Right renal cortex interstitium (tissue), 3 donors: ENCODE measurements around the gene TRAPPC11. TPM values are rescaled to one million over a fixed set of nuclear protein-coding genes. Genes with fewer than 3 reads are reported as not detected.
"Not testable (repeated sequence)": the region's sequence is repeated elsewhere in the genome, so short reads cannot be mapped to it uniquely, and the experiment has no call there.

ENCODE experiments used
- DNase-seq, 3 donors: peaks; one replicate each; pipeline ENCODE4 v3.0.0-alpha.2; 2013; ENCODE audit warnings: low read depth in 3 of 3, low spot score in 2 of 3
- polyA plus RNA-seq, 3 donors: library from polyadenylated mRNA; unstranded; fragments of 120-200 nt; gene quantifications; one replicate each; pipeline ENCODE4 v1.2.1, GENCODE V29; 2013; ENCODE audit not compliant: insufficient read length in 3 of 3

TRAPPC11 gene
- polyA plus RNA-seq, 3 donors = 34.7 to 38.1 (median 36.6) TPM

DNA sequence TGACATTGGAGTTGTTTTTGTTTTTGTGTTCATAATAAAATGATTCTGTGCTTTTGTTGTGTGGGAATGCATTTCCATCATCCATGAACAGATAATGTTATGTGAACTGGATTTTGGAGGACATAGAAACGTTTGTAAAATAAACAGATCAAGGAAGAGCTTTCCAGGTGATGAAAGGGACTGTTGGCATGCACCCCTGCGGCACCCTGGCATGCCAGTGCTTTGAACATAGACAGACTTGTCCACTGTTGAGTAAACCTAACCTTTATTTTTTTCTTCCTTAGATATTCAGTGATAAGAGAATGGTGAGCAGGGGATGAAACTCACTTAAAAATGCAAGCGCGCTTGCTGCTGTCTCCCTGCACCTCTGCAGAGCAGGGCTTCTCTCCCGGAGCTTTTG, 59.8 kb downstream of the TRAPPC11 start:
- DNase-seq = no peak

DNA sequence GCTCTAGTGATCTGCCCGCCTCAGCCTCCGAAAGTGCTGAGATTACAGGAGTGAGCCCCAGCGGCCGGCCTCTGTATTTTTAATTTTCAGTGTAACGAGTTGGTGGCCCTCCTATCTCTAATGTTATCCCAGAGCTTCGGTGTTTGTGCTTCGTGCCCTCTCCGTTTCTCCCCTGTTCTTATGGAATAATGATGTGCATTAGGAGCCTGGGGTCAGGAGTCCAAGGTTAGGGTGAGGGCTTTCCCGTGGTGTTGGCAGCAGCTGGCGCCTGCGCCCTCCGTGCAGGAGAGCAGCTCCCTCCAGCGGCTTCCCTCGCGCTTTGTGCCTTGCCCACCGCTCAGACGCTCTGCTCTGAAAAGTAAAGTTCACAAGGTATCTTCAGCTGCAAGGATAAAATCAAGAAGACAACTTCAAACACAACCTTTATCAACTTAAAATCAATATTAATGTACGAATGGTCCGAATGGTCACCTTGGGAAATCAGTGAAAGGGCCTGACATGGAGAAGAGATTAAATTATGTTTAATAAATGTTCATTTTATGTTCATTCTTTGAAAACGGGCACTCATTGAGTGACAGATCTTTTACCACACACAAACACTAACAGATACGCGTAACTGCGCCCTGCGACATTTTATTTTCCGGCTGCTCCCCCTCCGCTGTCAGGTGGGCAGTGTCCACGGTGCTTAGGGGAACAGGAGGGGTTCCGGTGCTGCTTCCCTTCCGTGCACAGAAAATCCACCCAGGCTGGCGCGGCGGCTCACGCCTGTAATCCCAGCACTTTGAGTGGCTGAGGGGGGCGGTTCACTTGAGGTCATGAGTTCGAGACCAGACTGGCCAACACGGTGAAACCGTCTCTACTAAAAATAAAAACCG, 62.4 kb downstream of the TRAPPC11 start:
- peak in 1 of 3 donors; percentile 39 for DNase-seq

DNA sequence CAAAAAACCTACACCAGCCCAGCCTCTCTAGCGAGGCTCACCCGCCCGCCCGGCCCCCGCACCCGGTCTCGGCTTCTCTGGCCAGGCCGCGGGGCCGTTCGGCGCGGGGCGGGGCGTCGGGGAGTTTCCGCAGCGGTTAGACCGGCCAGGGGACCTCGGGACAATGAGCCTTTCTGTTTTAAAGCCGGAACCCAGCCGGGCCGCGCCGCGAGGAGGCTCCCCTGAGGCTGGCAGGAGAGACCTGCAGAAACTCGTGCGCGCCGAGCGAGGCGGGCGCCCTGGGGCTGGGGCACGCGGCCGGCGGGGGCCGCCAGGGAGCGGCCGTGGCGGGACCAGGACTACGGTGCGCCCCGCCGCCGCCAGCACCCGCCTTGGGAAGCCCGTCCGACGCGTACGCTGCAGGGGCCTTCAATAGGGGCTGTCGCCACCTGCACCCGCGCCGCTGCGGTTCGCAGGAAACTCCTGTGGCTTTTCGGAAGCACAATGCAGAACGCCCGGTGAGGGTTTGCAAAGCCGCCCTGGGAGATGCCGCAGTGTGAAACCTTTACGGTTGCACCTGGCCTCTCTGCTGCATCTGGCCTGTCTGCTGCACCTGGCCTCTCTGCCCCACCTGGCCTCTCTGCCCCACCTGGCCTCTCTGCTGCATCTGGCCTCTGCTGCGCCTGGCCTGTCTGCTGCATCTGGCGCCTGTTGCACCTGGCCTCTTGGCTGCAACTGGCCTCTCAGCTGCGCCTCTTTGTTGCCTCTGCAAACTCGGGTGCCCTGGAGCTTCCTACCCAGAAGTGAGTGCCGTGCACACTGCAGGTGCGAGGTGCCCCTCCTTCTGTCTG, 63.9 kb downstream of the TRAPPC11 start:
- DNase-seq = peak in 1 of 3 donors; percentile 44

DNA sequence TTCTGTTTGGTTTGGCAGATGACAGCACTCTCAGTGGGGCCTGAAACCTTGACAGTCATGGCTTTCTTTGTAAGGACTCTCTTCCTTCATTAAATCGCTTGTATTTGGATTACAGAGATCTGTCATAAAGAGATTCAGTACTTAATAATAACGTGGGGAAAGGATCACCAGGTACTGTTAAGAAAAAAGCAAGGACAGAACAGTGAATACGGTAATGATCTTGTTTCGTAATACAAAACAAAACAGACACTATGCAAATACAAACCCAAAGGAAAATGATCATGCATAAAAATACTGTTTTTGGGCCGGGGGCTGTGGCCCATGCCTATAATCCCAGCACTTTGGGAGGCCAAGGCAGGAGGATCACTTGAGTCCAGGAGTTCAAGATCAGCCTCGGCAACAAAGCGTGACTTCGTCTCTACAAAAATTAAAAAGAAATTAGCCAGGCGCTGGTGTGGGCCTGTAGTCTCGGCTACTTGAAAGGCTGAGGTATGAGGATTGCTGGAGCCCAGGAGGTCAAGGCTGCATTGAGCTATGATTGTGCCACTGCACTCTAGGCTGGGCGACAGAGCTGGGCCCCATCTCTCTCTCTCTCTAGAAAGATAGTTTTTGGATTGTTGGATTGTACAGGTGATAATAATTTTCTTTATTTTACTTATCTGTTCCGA, 64.6 kb downstream of the TRAPPC11 start:
- DNase-seq = no peak

DNA sequence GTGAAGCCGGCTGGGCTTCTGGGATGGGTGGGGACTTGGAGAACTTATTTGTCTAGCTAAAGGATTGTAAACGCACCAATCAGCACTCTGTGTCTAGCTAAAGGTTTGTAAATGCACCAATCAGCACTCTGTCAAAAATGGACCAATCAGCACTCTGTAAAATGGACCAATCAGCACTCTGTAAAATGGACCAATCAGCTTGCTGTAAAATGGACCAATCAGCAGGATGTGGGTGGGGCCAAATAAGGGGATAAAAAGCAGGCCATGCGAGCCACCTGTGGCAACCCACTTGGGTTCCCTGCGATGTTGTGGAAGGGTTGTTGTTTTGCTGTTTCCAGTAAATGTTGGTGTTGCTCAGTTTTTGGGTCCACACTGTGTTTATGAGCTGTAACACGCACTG, 66.5 kb downstream of the TRAPPC11 start:
- DNase-seq = not testable (repeated sequence)

DNA sequence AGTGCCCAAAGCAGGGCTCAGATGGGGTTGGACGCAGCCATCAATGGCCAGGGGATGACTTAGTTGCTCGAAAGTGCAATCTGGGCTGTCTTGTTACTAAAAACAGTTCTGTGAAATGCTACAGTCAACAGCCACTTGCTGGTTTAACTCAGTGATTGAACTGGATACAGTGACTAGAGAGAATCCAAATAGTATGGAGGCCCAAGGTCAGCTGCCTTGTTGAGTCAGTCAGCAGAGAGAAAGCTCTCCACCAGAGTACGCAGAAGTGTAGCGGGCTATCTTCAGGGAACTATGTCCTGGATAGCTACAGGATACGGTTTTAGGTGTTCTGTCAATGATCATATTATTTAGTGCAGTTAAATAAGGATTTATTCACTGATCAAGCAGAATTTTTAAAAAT, 68.4 kb downstream of the TRAPPC11 start:
- DNase-seq = no peak

DNA sequence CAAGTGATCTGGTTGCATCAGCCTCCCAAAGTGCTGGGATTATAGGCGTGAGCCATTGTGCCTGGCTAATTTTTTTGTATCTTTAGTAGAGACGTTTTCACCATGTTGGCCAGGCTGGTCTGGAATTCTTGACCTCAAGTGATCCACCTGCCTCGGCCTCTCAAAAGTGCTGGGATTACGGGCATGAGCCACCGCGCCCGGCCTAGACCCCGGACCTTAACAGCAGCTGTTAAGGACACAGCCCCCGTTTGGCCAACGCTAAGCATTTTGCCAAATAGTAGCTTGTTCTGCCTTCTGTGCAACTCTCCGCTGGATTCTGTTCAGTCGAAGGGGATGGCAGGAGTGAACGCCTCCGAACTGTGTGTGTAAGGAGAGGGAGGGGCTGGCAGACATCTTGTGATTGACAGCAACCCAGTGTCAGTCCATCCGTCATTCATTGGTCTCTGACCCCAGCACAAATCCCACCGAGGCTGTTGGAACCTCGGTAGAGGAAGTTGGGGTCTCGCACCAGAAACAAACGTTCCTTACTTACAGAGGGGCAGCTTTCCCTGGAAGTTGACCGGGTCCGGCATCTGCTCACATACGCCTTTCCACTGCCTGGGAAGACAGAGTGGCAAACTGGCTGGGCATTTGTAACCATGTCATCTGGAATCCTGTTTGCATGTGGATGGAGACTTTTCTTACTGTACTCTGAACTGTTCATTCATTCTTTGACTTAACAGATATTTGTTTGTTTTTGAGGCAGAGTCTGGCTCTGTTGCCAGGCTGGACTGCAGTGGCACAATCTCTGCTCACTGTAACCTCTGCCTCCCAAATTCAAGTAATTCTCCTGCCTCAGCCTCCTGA, 69.4 kb downstream of the TRAPPC11 start:
- DNase-seq = no peak

DNA sequence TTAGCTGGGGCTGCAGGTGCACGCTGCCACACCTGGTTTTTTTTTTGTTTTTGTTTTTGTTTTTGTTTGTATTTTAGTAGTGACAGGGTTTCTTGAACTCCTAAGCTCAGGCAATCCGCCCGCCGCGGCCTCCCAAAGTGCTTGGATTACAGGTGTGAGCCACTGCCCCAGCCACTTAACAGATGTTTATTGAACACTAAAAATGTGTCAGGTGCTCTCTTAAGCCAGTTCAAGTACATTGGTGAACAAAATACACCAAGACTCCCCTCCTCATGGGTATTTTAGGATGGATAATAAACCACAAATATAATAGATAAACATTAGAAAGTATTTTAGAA, 69.9 kb downstream of the TRAPPC11 start:
- DNase-seq = no peak

DNA sequence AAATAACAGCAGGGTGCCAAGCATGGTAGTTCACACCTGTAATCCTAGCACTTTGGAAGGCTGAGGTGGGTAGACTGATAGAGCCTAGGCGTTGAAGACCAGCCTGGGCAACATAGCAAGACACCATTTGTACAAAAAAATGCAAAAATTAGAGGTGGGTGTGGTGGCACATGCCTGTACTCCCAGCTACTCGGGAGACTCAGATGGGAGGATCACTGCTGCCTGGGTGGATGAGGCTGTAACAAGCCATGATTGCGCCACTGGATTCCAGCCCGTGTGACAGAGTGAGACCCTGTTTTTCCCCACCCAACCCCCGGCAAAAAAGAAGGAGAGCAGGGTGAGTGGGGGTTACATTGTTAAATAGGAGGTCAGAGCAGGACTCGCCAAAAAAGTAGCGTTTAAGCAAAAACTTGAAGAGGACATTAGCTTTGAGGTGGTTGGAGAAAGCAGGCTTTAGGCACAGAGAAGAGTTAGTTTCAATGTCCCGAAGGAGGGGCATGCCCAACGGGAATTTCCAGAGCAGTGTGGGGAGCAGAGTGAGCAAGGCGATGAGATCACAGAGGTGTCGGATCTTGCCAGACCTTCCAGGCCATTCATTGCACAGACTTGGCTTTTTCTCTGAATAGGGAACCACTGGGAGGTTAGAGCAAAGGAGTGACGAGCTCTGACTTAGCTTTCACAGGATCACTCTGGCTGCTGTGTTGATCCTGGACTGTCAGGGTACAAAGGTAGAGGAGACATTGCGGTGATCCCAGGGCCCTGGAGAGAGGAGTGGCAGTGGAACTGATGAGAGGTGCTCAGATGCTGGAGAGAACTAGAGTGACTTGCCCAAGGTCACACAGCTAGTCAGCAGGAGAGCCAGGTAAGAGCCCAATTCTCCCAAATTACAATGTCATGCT, 70.6 kb downstream of the TRAPPC11 start:
- no peak for DNase-seq

DNA sequence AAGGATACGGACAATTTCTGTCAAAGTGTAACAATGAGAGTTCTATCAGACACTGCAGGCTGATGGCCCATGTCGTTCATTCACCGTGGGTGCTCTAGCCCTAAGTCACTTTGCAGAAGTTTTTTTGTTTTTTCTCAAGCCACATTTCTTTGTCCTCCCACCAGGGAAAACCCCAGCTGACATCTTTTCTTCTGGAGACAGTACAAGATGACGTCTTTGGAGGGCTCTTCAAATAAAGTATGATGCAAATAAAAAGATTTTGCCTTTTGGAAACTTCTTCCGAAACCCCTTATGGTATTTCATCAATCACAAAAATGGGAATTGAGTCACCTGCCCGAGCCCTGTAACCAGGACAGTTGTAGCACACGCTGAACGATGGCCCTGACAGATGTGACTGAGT, 73.2 kb downstream of the TRAPPC11 start:
- DNase-seq = no peak

DNA sequence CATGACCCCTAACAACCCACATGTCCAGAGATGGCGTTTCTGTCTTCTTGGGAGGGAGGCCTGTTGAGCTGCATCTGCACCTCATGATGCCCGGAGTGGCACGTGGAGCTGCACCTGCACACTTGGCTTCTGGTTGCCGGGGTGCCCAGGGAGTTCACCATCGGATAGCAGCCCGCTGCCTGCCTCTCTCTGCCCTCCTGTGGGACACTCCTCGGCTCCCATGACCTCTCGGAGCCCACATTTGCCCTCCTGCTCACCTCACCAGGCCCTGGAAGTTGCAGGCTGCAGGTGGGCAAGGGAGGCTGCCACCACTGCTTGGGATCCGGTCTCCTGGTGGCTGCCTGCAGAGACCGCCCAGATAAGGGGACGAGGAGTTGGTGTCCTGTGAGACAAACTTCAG, 74.1 kb downstream of the TRAPPC11 start:
- no peak for DNase-seq

DNA sequence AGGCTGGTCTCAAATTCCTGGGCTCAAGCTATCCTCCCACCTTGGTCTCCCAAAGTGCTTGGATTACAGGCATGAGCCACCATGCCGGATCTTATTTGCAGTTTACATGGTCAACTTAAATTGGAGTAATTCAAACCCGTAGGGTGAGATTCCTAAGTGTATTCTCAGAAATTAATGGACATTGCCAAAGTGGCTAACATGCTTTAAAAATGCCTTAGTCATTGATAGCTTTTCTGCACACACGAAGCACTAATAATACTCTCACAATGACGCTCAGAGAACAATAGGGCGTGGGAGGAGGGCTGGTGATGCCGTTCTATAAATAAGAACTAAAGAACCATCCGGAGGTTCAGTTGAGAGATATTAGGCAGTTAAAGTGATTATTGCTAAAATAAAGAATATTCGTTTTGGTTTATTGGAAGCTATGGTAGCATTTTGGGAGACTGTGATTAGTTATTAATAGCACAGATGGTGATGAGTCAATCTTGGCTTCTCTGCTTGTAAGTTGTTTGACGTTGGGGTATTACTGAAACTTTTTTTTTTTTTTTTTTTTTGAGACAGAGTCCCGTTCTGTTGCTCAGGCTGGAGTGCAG, 79.1 kb downstream of the TRAPPC11 start:
- no peak for DNase-seq

DNA sequence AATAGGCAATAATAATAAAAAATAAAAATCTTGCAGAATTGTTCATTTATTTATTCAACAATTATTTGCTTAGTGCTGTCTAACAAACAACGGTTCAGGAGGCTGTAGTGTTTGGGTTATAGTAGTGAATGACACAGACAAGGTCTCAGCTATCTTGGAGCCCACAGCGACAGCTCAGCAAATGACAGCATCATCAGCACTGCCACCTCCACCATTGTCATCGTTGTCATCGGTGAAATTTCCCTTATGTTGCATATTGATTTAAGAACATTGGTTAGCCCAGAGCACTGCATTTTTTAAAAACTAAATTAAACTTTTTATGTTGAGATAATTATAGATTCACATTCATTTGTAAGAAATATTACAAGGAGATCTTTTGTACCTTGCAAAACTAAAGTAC, 79.9 kb downstream of the TRAPPC11 start:
- no peak for DNase-seq

DNA sequence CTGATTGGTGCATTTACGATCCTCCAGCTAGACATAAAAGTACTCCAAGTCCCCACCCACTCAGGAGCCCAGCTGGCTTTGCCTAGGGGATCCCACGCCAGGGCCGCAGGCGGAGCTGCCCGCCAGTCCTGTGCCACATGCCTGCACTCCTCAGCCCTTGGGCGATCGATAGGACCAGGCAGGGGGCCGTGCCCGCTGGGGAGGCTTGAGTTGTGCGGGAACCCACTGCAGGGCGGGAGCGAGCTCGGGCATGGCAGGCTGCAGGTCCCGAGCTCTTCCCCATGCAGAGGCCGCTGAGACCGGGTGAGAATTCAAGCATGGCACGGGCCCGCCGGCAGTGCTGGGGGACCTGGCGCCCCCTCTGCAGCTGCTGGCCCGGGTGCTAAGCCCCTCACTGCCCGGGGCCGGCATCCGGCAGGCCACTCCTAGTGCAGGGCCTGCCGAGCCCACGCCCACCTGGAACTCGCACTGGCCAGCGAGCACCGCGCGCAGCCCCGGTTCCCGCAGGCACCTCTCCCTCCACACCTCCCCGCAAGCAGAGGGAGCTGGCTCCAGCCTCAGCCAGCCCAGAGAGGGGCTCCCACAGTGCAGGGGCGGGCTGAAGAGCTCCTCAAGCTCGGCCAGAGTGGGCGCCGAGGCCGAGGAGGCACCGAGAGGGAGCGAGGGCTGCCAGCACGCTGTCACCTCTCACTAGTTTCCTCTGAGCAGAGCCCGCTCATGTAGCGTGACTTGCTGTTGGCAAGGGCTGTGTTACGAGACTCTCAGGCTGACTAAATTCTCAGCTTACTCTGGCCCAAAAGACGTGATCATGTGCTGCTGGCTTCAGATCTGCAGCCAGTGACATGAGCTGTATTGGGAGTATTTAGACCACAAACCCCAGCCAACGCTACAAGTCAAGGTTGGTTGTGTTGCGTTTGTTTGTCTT, 87.5 kb downstream of the TRAPPC11 start:
- DNase-seq = no peak

DNA sequence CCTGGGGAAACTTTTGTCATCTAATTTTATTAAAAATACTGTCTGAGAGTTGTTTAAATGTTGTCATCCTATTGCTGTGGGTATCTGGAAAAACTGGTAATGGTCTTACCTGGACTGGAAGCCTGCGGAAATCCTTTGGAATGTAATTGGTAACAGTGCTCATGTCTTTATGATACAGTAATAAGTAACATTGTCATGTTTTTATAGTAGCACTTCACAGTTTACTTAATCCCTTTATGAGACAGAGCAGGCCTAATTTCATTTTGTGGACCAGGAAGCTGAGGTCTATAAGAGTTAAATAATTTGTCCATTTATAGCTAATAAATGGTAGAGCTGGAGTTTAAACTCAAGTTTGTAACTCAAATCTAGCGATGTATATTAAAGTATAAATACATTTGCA, 88.3 kb downstream of the TRAPPC11 start:
- DNase-seq = no peak

DNA sequence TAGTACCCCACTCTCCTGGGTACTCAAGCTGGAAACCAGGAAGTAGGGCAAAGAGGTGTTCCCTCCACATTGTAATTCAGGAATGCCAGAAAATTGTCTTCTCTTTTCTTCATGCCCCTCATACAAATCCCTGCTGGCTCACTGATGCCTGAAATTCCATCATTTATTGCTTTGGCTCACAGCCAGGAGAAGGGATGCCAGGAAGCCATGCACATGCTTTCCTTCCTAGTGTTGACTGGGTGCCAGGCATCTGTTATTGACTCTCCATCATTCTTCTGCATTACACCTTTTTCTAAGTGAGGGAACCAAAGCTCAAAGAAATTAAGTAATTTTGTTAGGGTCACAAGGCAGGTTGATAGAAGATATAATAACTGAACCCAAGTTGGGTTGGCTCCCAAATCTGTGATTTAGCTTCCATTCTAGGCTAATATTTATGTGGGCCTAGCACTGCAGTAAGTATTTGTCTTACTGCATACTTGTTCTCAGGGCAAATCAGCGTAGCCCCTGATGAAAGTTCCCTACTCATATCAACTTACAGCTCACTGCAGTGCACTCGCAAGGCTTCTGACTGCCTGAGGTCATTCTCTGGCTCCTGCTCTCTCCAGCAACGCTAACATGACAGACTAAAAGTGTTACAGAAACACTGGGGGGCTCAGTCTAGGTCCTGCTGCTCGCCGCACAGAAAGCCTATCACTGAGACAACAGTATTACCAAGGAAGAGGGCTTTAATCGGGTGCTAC, 89.0 kb downstream of the TRAPPC11 start:
- DNase-seq = peak in 1 of 3 donors; percentile 51

DNA sequence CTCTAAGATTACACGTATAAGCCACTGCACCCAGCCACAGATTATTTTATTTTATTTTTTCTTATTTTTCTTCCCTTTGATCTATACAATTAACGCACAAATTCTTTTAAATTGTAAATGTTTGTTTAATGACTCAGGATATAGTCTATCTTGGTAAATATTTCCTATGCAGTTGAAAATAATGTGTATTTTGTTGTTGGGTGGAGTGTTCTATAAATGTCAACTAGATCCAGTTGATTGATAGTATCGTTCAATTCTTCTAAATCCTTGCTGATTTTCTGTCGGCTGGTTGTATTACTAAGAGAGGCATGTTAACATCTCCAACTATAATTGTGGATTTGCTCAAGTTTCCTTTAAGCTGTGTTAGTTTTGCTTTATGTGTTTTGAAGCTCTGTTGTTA, 92.0 kb downstream of the TRAPPC11 start:
- no peak for DNase-seq
